Gastroesophageal sphincter (tissue), 3 donors: ENCODE data around the gene HOXC6.

ENCODE experiments used
- EP300 ChIP-seq: sonication (generic); formaldehyde crosslinking; IDR thresholded peaks from one replicate; pipeline ENCODE4 v1.6.1; 2017; ENCODE audit warnings: antibody characterized with exemption, mild to moderate bottlenecking
- TF ChIP-seq, protein P1 (sequence below), 4 experiments: fragments of 200-600 bp in 2 of 4; fragments of 450-650 bp in 2 of 4; sonication (generic) in 1 of 4; IDR thresholded peaks; one replicate each; pipeline ENCODE4 v1.5.1; 2017 to 2019; ENCODE audit warnings: antibody characterized with exemption in 4 of 4, mild to moderate bottlenecking in 2 of 4, moderate library complexity in 2 of 4

DNA sequence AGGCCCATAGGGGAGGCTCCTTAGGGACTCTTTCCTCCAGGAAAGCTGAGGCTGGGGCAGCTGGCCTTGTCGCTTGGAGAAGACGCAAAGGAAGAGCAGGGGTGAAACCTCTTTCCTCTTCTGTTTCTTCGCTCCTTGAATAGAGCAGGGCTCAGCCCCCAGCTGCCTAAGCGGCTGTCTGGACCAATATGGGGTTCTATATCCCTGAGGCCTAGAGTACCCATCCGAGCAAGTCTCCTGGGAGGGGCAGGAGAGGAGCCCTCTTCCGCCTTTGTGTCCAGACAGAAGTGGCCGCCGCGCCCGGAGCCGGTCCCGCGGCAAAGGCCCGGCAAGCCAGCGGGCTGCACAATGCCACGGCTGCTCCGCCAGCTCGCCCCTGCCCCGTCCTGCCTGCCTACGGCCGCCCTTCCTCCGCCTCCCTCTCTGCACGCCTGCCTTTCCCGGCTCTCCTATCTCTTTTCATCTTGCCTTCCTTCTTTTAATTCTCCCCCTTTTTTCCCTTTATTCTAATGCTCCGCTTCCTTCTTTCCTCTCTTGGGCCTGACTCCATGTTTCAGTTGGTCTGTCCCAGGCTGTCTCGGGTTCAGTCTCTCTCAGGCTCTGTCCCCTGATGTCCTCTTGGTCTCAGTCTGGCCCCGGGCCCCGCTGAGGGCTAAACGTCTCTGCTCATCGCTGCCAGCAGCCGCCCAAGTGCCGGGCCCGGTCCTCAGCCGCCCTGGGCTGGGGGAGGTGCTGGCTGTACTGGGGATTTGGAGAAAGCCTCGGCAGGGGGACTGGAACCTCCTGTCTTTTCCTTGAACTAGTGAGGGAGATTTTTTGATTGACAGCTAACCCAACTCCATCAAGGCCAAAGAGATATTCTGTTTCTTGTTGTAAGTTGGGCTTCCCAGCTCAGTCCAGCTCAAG, 30.8 kb upstream of the HOXC6 start:
- TF ChIP-seq EP300 = no peak
- TF ChIP-seq, protein P1, sequence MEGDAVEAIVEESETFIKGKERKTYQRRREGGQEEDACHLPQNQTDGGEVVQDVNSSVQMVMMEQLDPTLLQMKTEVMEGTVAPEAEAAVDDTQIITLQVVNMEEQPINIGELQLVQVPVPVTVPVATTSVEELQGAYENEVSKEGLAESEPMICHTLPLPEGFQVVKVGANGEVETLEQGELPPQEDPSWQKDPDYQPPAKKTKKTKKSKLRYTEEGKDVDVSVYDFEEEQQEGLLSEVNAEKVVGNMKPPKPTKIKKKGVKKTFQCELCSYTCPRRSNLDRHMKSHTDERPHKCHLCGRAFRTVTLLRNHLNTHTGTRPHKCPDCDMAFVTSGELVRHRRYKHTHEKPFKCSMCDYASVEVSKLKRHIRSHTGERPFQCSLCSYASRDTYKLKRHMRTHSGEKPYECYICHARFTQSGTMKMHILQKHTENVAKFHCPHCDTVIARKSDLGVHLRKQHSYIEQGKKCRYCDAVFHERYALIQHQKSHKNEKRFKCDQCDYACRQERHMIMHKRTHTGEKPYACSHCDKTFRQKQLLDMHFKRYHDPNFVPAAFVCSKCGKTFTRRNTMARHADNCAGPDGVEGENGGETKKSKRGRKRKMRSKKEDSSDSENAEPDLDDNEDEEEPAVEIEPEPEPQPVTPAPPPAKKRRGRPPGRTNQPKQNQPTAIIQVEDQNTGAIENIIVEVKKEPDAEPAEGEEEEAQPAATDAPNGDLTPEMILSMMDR (IDR thresholded peaks at IDR 0.05) = no peak
